Right ventricle myocardium superior (tissue), 1 donor: ENCODE data around the gene PDE6B. TPM values are rescaled to one million over a fixed set of nuclear protein-coding genes. Genes with fewer than 3 reads are reported as not detected.
"Not testable (repeated sequence)": the region's sequence is repeated elsewhere in the genome, so short reads cannot be mapped to it uniquely, and the experiment has no call there.

Source experiments
- ATAC-seq: fragments of 200-7000 bp; cut with Tn5 transposase; one replicate; pipeline ENCODE4 v1.9.1; 2020; ENCODE audit warnings: mild to moderate bottlenecking; ENCODE audit not compliant: poor library complexity
- DNase-seq: peaks from one replicate; pipeline ENCODE4 v3.0.0-alpha.2; 2020
- intact Hi-C: fragments of 100-400 bp; cut with DNase I; formaldehyde crosslinking; loops from one replicate; pipeline ENCODE4 v1.11.2; 2022
- long read RNA-seq: library from polyadenylated mRNA; unstranded; transcript quantifications from one replicate; pipeline ENCODE4 v2.0.0, GENCODE V29; 2021
- total RNA-seq: library from RNA; stranded (reverse); fragmentation: NEBNext Ultra II Directional; extraction: Animal tissue kit (Norgen Biotek cat#: 25700); gene quantifications from one replicate; pipeline ENCODE4 v1.2.1, GENCODE V29; 2021
- donor health status: DM: no; HTN: yes; CAD: no; lungs with severe emphysema.

The PDE6B gene
- total RNA-seq: 1.1 TPM
- long read RNA-seq: 0 reads

DNA sequence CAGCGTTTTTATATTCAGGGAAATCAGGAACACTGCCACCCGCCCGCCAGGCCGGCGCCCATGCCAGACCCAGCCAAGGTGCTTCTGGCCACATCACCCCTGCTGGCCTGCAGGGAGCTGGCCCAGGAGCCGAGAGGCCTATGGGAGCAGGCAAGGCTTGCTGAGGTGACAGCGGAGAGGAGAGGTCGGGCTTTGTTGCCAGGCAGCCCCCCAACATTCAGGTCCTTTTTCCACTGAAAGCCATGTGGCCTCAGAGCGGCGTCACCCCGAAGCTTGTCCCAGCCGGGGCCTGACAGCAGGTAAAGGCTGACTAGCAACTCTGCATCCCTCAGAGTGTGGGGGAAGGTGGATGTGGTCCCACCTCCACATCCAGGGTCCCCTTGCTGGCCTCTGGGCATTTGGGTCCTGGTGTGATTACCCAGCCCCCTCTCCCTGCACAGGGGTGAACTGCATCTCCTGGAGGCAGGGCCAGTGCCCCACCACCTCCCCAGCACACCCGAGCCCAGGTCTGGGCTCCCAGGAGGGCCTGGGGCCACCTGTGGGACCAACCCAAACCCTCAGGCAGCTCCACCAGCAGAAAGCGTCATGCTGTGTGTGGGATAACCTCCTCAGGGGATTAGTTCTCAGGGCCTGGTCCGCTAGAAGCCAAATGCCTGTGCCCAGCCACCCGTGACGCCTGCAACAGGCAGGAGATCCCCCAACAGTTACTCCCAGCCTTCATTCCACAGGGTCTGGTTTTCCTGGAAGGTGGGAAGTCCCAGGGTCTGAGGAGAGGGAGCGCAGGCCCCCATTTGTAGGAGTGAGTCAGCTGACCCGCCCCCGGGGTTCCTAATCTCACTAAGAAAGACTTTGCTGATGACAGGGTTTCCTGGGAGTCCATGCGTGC, at the start of gene PDE6B:
Gene PDE6B (plus strand): TSS at position 869 of the 886 bp plus-strand sequence. CDS start 54 bp downstream, outside the sequence.
- DNase-seq: peak; percentile 38
- no peak for ATAC-seq
- intact Hi-C loops: no loop called here

DNA sequence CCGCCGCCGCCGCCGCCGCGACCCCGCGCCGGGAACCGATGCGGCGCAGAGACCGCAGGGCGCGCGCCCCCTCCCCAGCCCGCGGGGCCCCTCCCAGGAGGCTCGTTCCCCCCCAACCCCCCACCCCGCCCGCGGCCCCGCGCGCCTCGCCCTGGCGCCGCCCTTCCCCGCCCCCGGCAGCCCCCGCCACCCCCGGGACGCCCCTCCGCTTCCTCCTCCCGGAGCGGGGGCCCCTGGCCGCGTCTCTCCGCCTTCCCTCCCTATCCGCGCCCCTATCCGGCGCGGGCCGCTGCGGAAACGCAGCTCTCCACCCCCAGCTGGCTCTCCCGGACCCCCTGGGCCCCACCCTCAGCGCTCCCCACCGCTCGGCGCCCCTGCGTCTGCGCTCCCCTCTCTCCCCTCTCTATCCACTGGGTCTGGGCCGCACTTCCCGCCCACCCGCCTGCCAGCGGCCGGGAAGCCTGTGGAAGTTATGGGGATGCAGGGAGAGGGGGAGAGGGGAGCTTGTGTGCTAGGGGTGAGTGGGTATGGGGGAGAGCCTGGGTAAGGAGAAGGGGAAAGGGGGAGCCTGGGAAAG, 49.0 kb upstream of the PDE6B start, which contains the start of gene TMEM271:
Gene TMEM271 (minus strand): TSS at position 51 of the 577 bp plus-strand sequence. CDS start 233 bp downstream, outside the sequence.
- ATAC-seq (no peak), DNase-seq (no peak)
- intact Hi-C loops: no loop called here

DNA sequence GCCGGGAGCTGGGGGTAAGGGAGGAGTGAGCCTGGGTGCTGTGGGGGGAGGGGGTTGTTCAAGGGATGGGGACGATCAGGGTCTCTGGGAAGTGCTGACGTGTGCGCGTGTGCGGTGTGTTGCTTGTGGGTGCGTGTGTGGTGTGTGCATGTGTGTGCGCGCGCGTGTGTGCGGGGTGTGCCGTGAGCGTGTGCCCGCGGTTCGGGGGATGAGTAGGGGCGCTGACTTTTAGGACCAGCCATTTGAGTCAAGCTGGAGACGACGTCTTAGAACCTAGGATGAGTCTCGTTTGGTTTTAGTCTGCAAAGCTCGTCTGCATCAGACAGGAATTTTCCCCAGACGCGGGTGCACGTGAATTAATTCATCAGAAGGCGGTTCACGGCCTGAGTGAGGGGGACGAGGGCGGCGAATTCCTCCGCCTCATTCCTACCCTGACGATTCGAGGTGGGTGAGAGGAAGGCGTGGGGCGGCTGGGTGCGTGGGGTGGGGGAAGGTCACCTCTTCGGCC, 48.3 kb upstream of the PDE6B start:
- intact Hi-C loops: no loop called here
- DNase-seq: peak; percentile 20
- no peak for ATAC-seq

DNA sequence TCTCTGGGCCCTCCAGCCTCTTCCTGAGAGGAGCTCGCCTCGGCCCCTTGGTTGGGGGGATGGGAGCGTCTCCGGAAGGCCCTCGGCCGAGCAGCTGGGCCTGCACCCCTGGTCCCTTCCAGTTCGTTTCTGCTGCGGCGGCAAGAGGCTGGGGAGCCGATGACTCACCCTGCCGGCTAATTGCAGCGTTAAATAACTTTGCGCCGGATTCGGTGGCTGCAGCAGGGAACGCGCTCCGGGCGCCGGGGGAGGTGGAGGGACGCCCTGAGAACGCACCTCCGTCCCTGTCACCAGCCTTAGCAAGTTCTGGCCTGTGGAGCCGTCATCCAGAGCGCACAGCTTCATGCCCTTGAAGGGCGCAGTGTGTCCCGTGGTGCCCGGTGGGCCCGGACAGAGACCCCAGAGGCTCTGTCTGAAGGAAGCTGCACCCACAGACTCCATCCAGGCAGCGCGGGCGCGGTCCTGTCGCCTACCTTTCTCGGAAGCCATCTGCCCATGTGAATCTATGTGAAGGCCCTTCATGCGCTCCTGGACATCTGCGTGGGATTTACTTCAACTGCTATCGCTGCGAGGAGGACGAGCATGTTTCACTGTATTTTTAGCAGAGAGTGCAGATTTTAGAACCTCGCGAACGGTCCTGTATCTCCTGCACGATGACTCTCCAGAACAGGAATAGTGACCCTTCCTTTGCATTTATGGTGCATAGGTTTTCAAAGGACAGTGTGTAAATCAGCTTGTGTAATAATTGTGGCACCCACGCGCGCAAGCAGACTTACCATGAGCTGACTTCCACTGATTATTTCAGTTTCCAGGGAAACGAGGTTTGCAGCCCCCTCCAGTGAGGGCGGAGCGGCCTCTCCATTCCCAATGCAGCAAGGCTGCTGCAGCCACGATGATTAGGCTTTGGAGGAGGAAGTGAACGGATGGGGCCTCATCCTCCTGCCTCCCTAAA, 47.6 kb upstream of the PDE6B start:
- intact Hi-C loops: no loop called here

DNA sequence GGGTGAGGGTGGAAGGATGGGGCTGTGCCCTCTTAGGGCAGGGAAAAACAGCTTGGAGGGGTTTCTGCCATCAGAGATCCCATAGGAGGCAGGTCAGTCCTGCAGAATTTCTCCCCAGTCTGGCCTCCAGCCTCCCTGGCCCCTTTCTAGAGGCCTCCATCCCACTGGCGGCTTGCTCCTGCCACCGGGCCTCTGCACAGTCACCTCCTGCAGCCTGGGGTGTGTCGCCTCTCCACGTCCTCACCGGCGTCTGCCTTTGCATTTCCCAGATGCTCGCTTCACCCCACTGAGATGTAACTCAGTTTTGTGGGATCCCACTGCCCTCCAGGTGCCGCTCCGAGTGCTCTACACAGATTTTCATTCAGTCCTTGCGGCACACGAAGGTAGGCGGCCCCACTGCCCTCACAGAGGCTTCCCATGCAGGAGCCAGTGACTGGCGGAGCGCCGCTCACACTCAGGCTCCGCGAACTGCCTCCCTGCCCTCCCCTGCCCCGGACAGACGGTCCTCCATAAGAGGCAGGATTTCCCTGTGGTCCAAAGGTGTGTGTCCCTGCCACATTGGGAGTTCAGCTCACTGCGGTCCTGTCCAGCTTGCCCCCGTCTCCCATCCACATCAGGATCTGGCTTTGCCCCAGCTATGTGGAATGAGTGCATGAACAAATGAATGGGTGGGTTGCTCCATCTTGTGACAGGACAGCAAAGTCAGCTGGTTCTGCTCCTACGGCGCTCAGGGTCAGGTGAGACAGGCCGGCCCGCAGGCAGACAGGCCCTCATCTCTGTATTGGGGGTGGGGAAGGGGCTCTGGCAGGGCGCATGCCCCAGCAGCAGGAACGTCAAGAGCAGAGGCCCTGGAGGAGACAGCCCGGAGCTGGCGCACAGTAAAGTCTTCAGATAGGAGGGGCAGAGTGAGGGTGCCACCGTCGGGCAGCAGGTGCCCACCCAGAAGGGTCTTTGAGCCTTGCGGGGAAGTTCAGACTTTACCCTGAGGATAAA, 46.6 kb upstream of the PDE6B start:
- intact Hi-C loops: no loop called here
- ATAC-seq: no peak
- peak; percentile 31 for DNase-seq

More for the DNA sequence above, 47.6 kb upstream of the PDE6B start:
- DNase-seq (peak; percentile 32), ATAC-seq (no peak)

DNA sequence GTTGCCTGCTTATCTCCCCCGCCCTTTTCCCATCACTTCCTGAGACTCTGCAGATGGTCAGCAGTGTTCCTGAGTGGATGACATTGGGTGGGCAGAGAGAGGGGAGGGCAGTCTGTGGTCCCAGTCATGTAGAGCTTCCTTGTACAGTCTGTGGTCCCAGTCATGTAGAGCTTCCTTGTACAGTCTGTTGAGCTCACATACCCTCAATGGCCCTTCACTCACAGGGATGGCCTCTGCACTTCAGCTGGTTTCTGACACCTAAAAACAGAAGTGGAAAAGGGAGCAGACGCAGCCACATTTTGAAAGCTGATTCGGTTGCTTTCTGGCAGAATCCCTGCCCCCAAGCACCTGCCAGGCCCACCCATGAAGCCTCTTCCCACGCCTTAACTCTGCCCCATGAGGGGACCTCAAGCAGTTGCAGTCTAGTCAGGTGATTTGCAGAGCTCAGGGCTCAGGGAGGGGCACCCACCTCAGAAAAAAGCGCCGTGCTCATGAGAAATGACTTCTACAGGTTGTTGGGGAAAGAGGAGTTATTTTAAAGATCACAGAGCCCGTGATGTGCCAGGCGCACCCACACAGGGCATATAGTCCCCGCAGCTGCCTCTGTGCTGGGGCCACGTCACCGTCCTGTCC, 45.7 kb upstream of the PDE6B start:
- intact Hi-C loops: no loop called here
- DNase-seq (peak; percentile 17), ATAC-seq (no peak)

DNA sequence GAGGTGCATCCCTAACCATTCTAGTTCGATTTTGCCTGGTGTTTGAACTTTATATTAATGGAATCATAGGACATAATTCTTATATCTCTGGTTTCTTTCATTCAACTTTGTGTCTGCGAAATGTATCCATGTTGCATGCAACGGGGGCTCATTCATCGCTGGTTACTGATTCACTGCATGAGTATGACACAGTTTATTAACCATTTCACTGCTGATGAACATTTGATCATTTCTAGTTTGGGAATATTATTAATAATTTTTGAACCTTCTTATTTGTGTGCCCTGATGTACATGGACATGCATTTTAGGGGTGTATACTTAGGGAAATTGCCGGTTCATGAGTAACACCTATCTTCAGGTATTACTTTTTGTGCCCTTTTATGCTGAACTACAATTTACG, 44.2 kb upstream of the PDE6B start:
- DNase-seq (no peak), ATAC-seq (no peak)
- intact Hi-C loops: no loop called here

DNA sequence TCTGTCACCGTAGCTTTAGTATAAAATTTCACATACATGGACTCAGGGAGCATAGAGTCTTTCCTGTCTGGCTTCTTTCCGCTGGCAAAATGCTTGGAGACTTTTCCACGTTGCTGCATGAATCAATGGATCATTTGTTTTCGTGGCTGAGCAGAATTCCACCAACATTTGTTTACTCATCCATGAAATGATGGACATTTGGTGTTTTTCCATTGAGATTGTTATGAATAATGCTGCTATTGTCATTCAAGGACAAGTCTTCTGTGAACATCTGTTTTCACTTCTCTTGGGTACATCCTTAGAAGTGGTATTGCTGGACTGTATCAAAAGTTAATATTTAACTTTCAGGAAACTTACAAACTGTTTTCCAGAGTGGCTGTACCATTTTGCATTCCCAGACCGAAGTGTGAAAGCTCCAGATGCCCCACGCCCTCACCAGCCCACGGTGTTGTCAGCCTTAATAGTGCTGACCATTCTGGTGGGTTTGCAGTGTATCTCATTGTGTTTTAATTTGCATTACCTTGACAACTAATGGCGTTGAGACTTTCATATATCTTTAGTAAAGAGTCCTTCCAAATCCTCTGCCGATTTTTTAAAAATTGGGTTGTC, 43.5 kb upstream of the PDE6B start:
- ATAC-seq: no peak
- intact Hi-C loops: no loop called here
- no peak for DNase-seq

DNA sequence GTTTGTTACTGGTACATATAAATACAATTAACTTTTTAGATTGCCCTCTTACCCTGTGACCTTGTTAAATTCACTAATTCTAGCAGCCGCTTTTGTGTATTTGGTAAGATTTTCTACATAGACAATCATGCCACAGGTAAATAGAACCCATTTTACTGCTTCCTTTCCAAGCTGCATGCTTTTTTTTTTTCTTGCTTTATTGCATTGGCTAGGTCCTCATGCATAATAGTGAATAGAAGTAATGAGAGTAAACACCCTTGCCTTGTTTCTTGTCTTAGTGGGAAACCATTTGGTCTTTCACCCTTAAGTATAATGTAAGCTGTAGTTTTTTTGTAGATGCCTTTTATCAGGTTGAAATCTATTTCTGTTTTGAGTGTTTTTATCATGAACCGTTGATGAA, 41.6 kb upstream of the PDE6B start:
- intact Hi-C loops: no loop called here
- DNase-seq (no peak), ATAC-seq (no peak)

DNA sequence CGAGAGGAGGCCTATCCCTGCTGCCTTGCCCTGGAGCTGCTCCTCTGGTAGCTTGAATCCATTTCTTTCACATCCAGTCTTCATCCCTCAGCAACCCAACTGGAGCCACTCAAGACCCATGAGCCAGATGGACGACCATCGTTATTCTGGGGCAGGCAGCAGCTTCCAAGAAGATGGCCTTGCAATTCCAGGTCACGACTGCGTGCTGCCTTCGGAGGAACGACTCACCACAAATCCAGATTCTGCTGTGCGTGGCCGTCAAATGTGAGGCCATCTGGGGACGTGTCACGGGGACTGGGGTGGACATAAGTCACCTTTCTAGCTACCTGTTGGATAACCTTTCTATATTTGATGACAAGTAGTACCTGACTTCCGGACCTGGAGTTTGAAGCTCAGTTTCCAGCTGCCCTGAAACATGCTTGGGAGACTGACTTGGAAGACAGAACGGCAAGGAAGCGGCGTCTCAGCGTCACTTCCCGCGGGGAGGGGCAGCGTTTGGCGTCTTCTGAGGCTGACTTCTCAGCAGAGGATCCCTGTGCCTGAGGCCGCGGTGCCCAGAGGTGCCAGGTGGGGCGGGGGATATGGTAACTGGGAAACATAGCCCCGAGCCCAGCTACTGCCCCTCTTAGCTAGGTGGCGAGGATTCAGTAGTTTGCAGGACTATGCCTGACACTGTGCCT, 37.6 kb upstream of the PDE6B start:
- intact Hi-C loops: no loop called here
- DNase-seq (no peak), ATAC-seq (no peak)

DNA sequence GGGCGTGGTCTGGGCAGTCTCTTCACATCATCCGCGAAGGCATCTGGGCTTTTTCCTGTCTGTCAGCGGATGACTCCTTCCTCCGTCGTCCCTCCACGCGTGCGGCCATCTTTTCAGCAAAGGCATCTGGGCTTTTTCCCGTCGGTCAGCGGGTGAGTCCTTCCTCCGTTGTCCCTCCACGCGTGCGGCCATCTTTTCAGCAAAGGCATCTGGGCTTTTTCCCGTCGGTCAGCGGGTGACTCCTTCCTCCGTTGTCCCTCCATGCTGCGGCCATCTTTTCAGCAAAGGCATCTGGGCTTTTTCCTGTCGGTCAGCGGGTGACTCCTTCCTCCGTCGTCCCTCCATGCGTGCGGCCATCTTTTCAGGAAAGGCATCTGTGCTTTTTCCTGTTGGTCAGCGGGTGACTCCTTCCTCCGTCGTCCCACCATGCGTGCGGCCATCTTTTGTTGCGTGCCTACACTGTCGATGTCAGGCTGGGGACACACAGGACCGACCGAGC, 37.0 kb upstream of the PDE6B start:
- intact Hi-C loops: no loop called here
- DNase-seq (no peak), ATAC-seq (no peak)

DNA sequence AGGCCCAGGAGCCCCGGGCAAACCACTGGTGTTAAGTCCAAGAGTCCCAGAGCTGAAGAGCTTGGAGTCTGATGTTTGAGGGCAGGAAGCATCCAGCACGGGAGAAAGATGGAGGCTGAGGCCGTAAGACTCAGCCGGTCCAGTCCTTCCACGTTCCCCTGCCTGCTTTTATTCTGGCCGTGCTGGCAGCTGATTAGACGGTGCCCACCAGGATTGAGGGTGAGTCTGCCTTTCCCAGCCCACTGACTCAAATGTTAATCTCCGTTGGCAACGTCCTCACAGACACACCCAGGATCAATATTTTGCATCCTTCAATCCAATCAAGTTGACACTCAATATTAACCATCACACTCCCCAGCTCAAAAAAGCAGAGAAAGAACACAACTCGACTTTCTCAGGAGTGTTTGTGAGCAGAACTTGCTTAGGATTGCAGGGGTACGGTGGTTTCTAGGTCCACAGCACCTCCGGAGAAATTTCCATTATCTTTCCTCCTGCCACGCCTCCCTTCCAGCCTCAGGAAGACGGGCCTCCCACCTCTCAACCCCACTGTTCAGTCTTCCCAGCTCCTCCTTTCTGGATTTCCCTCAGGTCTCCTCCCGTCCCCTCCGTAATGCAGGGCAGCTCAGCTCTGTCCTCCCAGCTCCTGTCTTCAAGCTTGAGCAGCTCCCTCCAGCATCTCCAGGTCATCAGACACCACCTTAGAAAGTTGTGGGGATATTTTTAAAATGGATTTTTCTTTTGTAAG, 36.0 kb upstream of the PDE6B start:
- DNase-seq: no peak
- ATAC-seq: no peak
- intact Hi-C loops: no loop called here

DNA sequence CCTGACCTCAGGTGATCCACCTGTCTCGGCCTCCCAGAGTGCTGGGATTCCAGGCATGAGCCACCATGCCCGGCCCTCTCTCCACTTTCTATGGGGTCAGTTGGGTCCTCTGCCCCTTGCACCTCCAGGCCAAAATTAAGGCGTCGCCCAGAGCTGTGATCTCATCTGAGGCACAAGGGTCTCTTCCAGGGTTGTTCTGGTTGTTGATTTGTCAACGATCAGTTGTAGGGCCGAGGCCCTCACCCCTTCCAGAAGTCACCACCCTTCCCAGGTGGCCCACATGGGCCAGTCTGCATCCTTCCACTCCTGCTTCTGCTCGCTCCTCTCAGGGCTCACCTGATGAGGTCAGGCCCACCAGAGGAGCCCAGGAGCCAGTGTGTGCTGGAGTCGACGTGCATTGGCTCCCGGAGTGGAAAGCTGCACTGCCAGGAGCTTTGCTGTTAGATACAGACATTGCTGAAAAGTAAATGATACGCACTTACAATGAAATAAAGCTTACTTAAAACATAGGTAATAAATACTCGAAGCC, 35.0 kb upstream of the PDE6B start:
- intact Hi-C loops: no loop called here
- no peak for ATAC-seq
- DNase-seq: no peak

DNA sequence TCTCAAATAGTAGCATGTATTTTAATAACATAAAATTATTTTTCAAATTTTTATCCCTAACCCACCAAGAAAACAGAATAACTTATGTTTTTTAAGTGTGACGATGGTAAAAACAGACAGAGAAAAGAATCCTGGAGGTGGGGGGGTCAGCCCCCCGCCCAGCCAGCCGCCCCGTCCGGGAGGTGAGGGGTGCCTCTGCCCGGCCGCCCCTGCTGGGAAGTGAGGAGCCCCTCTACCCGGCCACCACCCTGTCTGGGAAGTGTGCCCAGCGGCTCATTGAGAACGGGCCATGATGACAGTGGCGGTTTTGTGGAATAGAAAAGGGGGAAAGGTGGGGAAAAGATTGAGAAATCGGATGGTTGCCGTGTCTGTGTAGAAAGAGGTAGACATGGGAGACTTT, 33.2 kb upstream of the PDE6B start:
- intact Hi-C loops, ATAC-seq, DNase-seq: not testable (repeated sequence)

DNA sequence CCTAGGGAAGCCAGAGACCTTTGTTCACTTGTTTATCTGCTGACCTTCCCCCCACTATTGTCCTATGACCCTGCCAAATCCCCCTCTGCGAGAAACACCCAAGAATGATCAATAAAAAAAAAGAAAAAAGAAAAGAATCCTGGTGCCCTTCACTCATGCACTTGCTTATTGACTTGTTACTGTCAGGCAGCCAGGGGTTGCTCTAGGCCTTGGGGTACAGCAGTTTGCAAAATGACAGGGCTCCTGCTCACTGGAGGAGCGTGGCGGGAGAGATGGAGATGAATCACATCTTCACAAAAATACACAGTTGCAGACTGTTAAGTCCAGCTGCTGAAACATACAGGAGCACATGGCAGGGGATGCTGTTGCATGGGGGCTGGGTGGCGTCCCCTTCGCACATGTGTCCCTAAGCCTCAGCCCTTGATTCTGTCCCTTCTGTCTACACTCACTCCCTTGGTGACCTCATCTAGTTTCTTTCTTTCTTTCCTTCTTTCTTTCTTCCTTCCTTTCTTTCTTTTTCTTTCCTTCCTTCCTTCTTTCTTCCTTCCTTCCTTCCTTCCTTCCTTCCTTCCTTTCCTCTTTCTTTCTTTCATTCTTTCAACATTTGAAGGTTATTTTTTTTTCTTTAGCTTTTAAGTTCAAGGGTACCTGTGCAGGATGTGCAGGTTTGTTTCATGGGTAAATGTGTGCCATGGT, 32.4 kb upstream of the PDE6B start:
- intact Hi-C loops: no loop called here
- no peak for DNase-seq
- ATAC-seq: no peak
